Hippocampal formation (tissue), 2 donors: ENCODE data around the gene SRP9.
"Not testable (repeated sequence)": the region's sequence is repeated elsewhere in the genome, so short reads cannot be mapped to it uniquely, and the experiment has no call there.

ENCODE experiments used
- DNase-seq, 2 donors: peaks; one replicate each; lab custom pipeline; 2025; lab: John Stamatoyannopoulos, UW

Gene SRP9

GRCh38 chr1:225755671-225756319, 21.8 kb upstream of the SRP9 start:
- no peak for DNase-seq

- no peak for DNase-seq
Observed at GRCh38 chr1:225757927-225758656, 19.5 kb upstream of the SRP9 start.

- not testable (repeated sequence) for DNase-seq
Observed at GRCh38 chr1:225759972-225760371, 17.7 kb upstream of the SRP9 start.

GRCh38 chr1:225760531-225760930, 17.1 kb upstream of the SRP9 start:
- no peak for DNase-seq

GRCh38 chr1:225761395-225761794, 16.2 kb upstream of the SRP9 start:
- not testable (repeated sequence) for DNase-seq

- DNase-seq, result no peak
Observed at GRCh38 chr1:225762002-225762441, 15.6 kb upstream of the SRP9 start.

GRCh38 chr1:225762444-225762843, 15.2 kb upstream of the SRP9 start:
- DNase-seq, result no peak

GRCh38 chr1:225763716-225764548, 13.7 kb upstream of the SRP9 start:
- DNase-seq, result no peak

- no peak for DNase-seq
Observed at GRCh38 chr1:225765982-225766674, 11.5 kb upstream of the SRP9 start.

- DNase-seq, result no peak
Observed at GRCh38 chr1:225766967-225767633, 10.5 kb upstream of the SRP9 start.

- no peak for DNase-seq
Observed at GRCh38 chr1:225767634-225768540, 9.7 kb upstream of the SRP9 start.

- DNase-seq, result no peak
Observed at GRCh38 chr1:225768662-225769426, 8.8 kb upstream of the SRP9 start.

GRCh38 chr1:225769687-225770086, 7.9 kb upstream of the SRP9 start:
- DNase-seq, result no peak

GRCh38 chr1:225770561-225771248, 6.9 kb upstream of the SRP9 start:
- DNase-seq, result no peak

GRCh38 chr1:225771661-225772322, 5.8 kb upstream of the SRP9 start:
- no peak for DNase-seq

- peak; percentile 69 to 76 for DNase-seq
Observed at GRCh38 chr1:225772323-225772768, 5.3 kb upstream of the SRP9 start.

GRCh38 chr1:225772848-225773247, 4.8 kb upstream of the SRP9 start:
- no peak for DNase-seq
